ENCODE data around the gene CTNNA3.

CTNNA3 gene

GRCh38 chr10:67306588-67307205 lies 389.3 kb downstream of the CTNNA3 start:
- DNase-seq = no peak

DNA sequence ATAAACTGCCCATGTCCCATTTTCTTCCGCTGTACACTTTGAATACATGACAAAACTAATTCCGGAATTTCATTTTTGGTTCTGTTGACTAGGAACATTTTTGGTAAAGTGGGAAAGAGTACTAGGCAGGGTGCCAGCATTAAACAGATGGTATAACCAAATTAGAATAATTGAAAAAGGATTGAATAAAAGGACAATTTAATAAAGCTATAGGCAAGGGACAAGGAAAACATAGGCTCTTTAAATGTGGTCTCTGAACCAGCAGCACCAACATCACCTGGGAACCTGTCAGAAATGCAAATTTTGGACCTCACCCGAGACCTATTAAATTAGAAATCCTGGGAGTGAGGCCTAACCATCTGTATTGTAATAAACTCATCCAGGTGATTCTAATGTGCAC lies 393.3 kb downstream of the CTNNA3 start:
- no peak for DNase-seq

- no peak for DNase-seq
These were observed 396.2 kb downstream of the CTNNA3 start for GRCh38 chr10:67299761-67300160.

- no peak for DNase-seq
These were observed 398.3 kb downstream of the CTNNA3 start for GRCh38 chr10:67297637-67298181.

GRCh38 chr10:67296926-67297325 lies 399.1 kb downstream of the CTNNA3 start:
- DNase-seq = no peak

GRCh38 chr10:67288688-67289410 lies 407.1 kb downstream of the CTNNA3 start:
- DNase-seq = no peak

GRCh38 chr10:67284589-67284988 lies 411.4 kb downstream of the CTNNA3 start:
- DNase-seq = no peak

DNA sequence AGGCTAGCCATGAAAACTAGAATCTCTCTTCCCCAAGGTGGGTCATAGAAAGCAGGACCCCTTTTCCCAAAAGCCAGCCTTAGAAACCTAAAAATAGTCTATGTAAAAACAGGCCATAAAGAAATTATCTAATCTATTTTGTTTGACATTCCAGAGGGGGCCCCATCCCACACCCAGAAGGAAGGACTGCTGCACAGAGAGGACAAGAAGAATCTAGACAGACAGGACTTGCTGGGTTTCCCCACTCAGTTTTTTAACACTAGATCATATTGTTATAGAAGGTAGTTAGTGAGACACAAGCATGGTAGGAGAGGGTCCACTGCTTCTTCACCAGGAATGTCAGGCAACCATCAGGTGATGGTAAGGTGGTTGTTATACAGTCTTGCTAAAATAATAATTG lies 413.1 kb downstream of the CTNNA3 start:
- no peak for DNase-seq

DNA sequence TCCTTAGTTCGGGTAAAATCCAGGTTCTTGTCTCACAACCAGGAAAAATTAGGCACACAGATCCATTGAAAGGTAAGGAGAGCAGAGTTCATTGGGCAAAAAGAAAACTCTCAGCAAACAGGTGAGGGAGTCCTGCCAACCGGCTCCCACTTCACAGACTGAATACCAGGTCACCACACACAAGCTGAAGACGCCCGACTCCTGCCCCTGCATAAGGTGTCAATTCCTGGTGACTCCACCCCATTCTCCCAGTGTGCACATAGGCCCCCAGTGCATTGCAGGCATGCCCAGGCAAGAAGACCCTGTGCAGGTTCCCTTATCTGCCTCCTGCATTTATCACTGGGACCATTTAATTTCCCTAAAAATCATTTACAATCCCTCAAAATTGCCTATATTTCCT lies 415.6 kb downstream of the CTNNA3 start:
- no peak for DNase-seq

- DNase-seq = no peak
These were observed 418.6 kb downstream of the CTNNA3 start for GRCh38 chr10:67277402-67277801.

DNA sequence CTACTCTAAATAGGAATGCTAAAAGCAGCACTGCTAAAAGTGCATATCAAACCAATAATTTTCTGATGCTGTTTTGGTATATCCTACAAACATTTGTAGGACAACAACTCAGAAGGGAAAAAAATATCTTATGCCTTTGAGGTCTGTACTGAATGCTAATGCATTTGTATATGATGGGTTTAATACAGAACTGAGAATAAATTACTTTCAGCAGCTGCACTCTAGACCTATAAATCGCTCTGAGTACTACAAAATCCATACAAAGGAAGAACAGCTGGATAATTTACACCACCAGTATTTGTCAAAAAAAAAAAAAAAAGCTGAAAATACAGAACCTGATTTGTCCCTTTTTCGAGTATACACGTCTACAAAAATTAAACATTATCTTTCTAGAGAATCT lies 426.2 kb downstream of the CTNNA3 start:
- DNase-seq = no peak

- no peak for DNase-seq
These were observed 427.8 kb downstream of the CTNNA3 start for GRCh38 chr10:67268146-67268545.

GRCh38 chr10:67262675-67263074 lies 433.3 kb downstream of the CTNNA3 start:
- no peak for DNase-seq

DNA sequence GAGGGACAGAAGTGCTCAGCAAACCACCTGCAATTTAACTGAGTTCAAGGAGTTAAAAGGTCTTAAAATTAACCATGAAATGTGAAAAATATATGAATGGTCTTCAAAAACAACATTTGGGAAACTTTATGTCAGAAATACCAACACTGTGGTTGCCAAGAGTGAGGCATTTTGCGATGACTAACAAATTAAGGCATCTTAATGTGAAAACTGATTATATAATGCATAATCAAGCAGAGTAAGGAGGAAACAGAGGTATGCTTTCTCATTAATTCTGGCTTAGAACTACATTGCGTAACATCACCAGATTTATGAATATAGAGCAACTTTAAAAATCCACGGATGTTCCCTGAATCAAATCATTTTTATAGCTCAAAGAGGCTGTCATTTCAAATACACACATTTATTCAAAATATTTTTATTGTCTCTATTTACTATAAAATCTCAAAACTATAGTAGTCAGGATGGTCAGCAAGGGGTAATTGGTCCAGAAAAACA lies 434.6 kb downstream of the CTNNA3 start:
- DNase-seq = no peak

GRCh38 chr10:67259319-67259929 lies 436.6 kb downstream of the CTNNA3 start:
- no peak for DNase-seq

DNA sequence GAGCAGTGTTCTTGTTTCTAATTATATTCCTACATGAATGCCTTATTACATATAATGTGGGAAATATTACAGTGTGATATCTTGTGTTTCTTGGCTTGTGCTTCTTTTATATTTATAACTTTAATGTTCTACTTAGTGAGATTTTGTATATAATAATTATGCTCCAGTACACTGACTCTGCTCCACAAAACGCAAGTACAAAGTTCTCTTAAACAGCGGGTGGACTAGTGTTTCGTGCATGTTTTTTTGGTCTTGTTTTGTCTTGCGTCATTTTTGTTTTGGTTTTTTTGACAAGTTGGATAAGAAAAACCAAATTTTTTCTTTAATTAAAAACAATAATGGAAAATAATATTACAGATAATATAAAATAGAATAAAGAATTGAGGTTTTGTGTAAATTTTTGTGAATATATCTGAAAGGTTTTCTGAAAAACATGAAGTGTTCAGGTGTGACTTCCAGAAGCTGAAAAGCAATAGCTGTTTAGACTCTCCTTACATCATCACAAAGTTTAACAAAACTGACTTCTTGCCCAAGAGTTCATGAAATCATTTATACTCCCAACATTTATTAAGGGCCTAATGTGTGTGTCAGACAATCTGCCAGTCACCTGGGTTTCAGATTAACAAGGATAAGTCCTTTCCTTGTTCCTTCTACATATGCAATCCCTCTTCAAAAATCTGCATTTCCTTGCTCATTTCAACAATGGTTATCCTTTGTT lies 438.4 kb downstream of the CTNNA3 start:
- no peak for DNase-seq

GRCh38 chr10:67257018-67257417 lies 439.0 kb downstream of the CTNNA3 start:
- DNase-seq = no peak

GRCh38 chr10:67250686-67251085 lies 445.3 kb downstream of the CTNNA3 start:
- DNase-seq = no peak

DNA sequence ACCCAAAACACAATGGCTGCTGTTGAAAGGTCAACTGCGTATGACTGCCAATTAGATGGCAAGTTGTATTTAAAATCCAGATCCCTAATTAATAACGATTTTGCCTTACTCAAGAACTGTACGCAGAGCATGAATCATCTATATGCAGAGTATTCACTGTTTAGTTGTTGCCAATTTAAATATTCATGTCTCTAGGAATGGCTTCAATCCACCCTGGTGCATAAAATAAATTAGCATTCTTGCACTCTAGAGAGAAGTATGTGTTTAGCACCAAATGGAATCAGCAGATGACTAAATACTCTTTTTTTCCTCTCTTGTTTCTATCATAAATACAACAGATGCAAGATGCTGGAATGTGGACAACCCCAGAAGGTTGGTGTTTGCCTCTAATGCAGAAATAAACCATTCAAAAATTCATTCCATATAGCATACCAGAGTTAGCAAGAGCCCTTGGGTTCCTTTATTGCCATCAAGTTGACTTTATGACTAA lies 449.9 kb downstream of the CTNNA3 start:
- DNase-seq = no peak

DNA sequence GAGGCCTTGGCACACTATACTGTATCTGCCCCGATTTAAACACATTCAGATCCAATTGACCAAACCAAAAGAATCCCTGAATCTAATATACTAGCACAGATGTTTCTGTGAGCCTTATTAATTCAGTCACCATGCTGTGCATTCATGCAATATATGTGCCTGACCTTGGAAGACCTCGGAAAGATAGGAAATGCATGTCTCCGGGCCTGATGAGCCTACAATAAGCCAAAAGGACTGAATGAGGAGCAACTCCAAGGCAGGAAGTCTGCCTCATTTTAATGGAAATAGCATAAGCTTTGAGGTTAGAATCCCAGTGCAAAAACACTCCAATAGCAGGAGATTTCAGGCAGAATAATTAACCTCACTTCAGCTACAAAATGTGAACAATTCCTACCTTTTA lies 453.5 kb downstream of the CTNNA3 start:
- DNase-seq = no peak

GRCh38 chr10:67241451-67241850 lies 454.5 kb downstream of the CTNNA3 start:
- no peak for DNase-seq

GRCh38 chr10:67239864-67240497 lies 456.0 kb downstream of the CTNNA3 start:
- DNase-seq = no peak
